H1 (cell line): ENCODE data around the gene ABHD6. TPM values are rescaled to one million over a fixed set of nuclear protein-coding genes. Genes with fewer than 3 reads are reported as not detected.

Experiments used
- CTCF ChIA-PET: fragments of 300-600 bp; sonication (Branson Sonifier 250); formaldehyde crosslinking; loops from one replicate; lab custom pipeline; 2021; ENCODE audit not compliant: partially characterized antibody; lab: Charles Lee
- POLR2A ChIA-PET: fragments of 300-600 bp; sonication (Branson Sonifier 250); formaldehyde crosslinking; loops from one replicate; lab custom pipeline; 2021; ENCODE audit warnings: inconsistent platforms; ENCODE audit not compliant: partially characterized antibody; lab: Charles Lee
- DNase-seq, 2 experiments: peaks; one replicate each; pipeline versions ENCODE4 v3.0.0 to v3.0.0-alpha.2; 2010 to 2022; ENCODE audit warnings: low spot score in 2 of 2, low read depth in 1 of 2, mixed read lengths in 1 of 2
- FAIRE-seq: peaks from 2 replicates; lab custom pipeline; 2011; peaks lifted over from hg19 to GRCh38; lab: Jason Lieb, UNC
- H2AFZ ChIP-seq: 2 replicates; pipeline ENCODE4 v1.8.1; 2012; ENCODE audit warnings: low read length, inconsistent platforms
- H2AK5ac ChIP-seq: 2 replicates; pipeline ENCODE4 v1.6.1; 2013; ENCODE audit warnings: low read depth, low read length
- H2BK120ac ChIP-seq: replicated peaks from 2 replicates; pipeline ENCODE3; 2013; ENCODE audit warnings: low read depth, low read length, inconsistent platforms
- H2BK12ac ChIP-seq: 2 replicates; pipeline ENCODE4 v1.6.1; 2013; ENCODE audit warnings: low read depth, low read length
- H2BK15ac ChIP-seq: 2 replicates; pipeline ENCODE4 v1.6.1; 2013; ENCODE audit warnings: low read length
- H2BK20ac ChIP-seq: 2 replicates; pipeline ENCODE4 v1.6.1; 2013; ENCODE audit warnings: low read length
- H2BK5ac ChIP-seq: 2 replicates; pipeline ENCODE4 v1.6.1; 2013; ENCODE audit warnings: low read depth, low read length
- H3K14ac ChIP-seq: 2 replicates; pipeline ENCODE4 v1.6.1; 2013; ENCODE audit warnings: inconsistent platforms; ENCODE audit not compliant: insufficient read length
- H3K18ac ChIP-seq: 2 replicates; pipeline ENCODE4 v1.6.1; 2013; ENCODE audit warnings: low read length; ENCODE audit errors: extremely low read depth
- H3K23ac ChIP-seq: 2 replicates; pipeline ENCODE4 v1.6.1; 2013; ENCODE audit warnings: inconsistent platforms; ENCODE audit not compliant: insufficient read length
- H3K23me2 ChIP-seq: 2 replicates; pipeline ENCODE4 v1.6.1; 2013; ENCODE audit warnings: low read depth, low read length
- H3K27ac ChIP-seq: 2 replicates; pipeline ENCODE4 v1.6.1; 2011; ENCODE audit warnings: low read depth, low read length, inconsistent platforms
- H3K27me3 ChIP-seq, 4 experiments: replicated peaks in 1 of 4; 1 replicate in 1 of 4; 2 replicates in 3 of 4; pipeline versions ENCODE4 v1.6.1 to v1.8.1; 2011 to 2013; ENCODE audit warnings: low read length in 3 of 4, mild to moderate bottlenecking in 3 of 4, inconsistent platforms in 2 of 4, mixed read lengths in 2 of 4, moderate library complexity in 1 of 4; ENCODE audit not compliant: control insufficient read depth in 3 of 4, insufficient read depth in 3 of 4; ENCODE audit errors: extremely low read depth in 1 of 4
- H3K36me3 ChIP-seq, 4 experiments: 2 replicates each; pipeline versions ENCODE4 v1.6.1 to v1.8.1; 2011 to 2013; ENCODE audit warnings: mild to moderate bottlenecking in 4 of 4, low read length in 3 of 4, moderate library complexity in 2 of 4, control low read depth in 1 of 4, inconsistent platforms in 1 of 4; ENCODE audit not compliant: insufficient read depth in 4 of 4, control insufficient read depth in 2 of 4
- H3K4ac ChIP-seq: replicated peaks from 2 replicates; pipeline ENCODE3; 2013; ENCODE audit warnings: low read length, low read depth, mixed read lengths, inconsistent platforms; ENCODE audit not compliant: insufficient read length
- H3K4me1 ChIP-seq, 4 experiments: replicated peaks in 1 of 4; 1 replicate in 1 of 4; 2 replicates in 3 of 4; pipeline versions ENCODE4 v1.6.1 to v1.8.1; 2011 to 2013; ENCODE audit warnings: low read length in 3 of 4, inconsistent platforms in 2 of 4, mixed read lengths in 1 of 4; ENCODE audit not compliant: insufficient read depth in 4 of 4, control insufficient read depth in 3 of 4
- H3K4me2 ChIP-seq, 2 experiments: 2 replicates each; pipeline versions ENCODE4 v1.6.1 to v1.8.1; 2011 to 2013; ENCODE audit warnings: low read depth in 2 of 2, low read length in 2 of 2, control low read depth in 1 of 2, inconsistent platforms in 1 of 2, mild to moderate bottlenecking in 1 of 2; ENCODE audit not compliant: insufficient read depth in 1 of 2
- H3K4me3 ChIP-seq, 4 experiments: fragments of 200-600, 300-600 bp in 1 of 4; sonication (generic), shearing (Covaris generic), sonication (Bioruptor Twin) in 1 of 4; 2 replicates each; pipeline versions ENCODE4 v1.5.1 to v1.8.1; 2011 to 2016; ENCODE audit warnings: low read length in 4 of 4, low read depth in 3 of 4, control low read depth in 2 of 4, inconsistent platforms in 2 of 4, mild to moderate bottlenecking in 2 of 4, mixed read lengths in 1 of 4, moderate library complexity in 1 of 4; ENCODE audit not compliant: insufficient read depth in 2 of 4; ENCODE audit errors: extremely low read depth in 1 of 4
- H3K56ac ChIP-seq: replicated peaks from 2 replicates; pipeline ENCODE3; 2013; ENCODE audit warnings: low read depth, mild to moderate bottlenecking, mixed read lengths, low read length, inconsistent platforms; ENCODE audit not compliant: insufficient read length
- H3K79me1 ChIP-seq: 2 replicates; pipeline ENCODE4 v1.6.1; 2013; ENCODE audit warnings: low read depth, low read length, control low read depth
- H3K79me2 ChIP-seq, 2 experiments: 2 replicates each; pipeline versions ENCODE4 v1.6.1 to v1.8.1; 2012 to 2013; ENCODE audit warnings: low read length in 2 of 2, mild to moderate bottlenecking in 2 of 2, inconsistent platforms in 1 of 2; ENCODE audit not compliant: insufficient read depth in 2 of 2, control insufficient read depth in 1 of 2
- H3K9ac ChIP-seq, 4 experiments: replicated peaks in 1 of 4; 1 replicate in 1 of 4; 2 replicates in 3 of 4; pipeline versions ENCODE4 v1.6.1 to v1.8.1; 2011 to 2013; ENCODE audit warnings: low read depth in 3 of 4, low read length in 3 of 4, control low read depth in 2 of 4, mild to moderate bottlenecking in 2 of 4, moderate library complexity in 2 of 4, inconsistent platforms in 1 of 4; ENCODE audit errors: extremely low read depth in 1 of 4
- H3K9me3 ChIP-seq, 2 experiments: 2 replicates each; pipeline versions ENCODE4 v1.6.1 to v1.8.1; 2012 to 2013; ENCODE audit warnings: mild to moderate bottlenecking in 2 of 2, moderate library complexity in 2 of 2, control low read depth in 1 of 2, inconsistent platforms in 1 of 2, low read depth in 1 of 2, low read length in 1 of 2, mixed read lengths in 1 of 2; ENCODE audit not compliant: insufficient read depth in 2 of 2
- H4K20me1 ChIP-seq, 2 experiments: replicated peaks in 1 of 2; 2 replicates each; pipeline versions ENCODE3 to v1.8.1; 2011 to 2013; ENCODE audit warnings: inconsistent platforms in 2 of 2, low read length in 2 of 2, mild to moderate bottlenecking in 1 of 2; ENCODE audit not compliant: insufficient read depth in 2 of 2, control insufficient read depth in 1 of 2
- H4K5ac ChIP-seq: 2 replicates; pipeline ENCODE4 v1.6.1; 2013; ENCODE audit warnings: low read length, low read depth, mixed read lengths, inconsistent platforms; ENCODE audit not compliant: insufficient read length
- H4K8ac ChIP-seq: 2 replicates; pipeline ENCODE4 v1.8.0; 2013; ENCODE audit warnings: mild to moderate bottlenecking, moderate library complexity, low read length, inconsistent platforms; ENCODE audit not compliant: insufficient read depth; ENCODE audit errors: extremely low read depth
- H4K91ac ChIP-seq: replicated peaks from 2 replicates; pipeline ENCODE3; 2013; ENCODE audit warnings: low read length, mixed read lengths, inconsistent platforms; ENCODE audit not compliant: insufficient read length
- CREB1 ChIP-seq: IDR thresholded peaks from 2 replicates; pipeline ENCODE4 v1.6.1; 2012; ENCODE audit warnings: inconsistent platforms
- CTBP2 ChIP-seq: IDR thresholded peaks from 2 replicates; pipeline ENCODE4 v1.7.0; 2011; ENCODE audit warnings: borderline replicate concordance, mild to moderate bottlenecking, moderate library complexity, mixed read lengths, low read length; ENCODE audit not compliant: insufficient read depth, insufficient read length
- RAD21 ChIP-seq, 2 experiments: IDR thresholded peaks in 1 of 2; conservative IDR thresholded peaks in 1 of 2; 2 replicates each; pipeline ENCODE4 v1.6.1; 2011; ENCODE audit warnings: low read depth in 2 of 2, low read length in 2 of 2, improper control_type of control experiment in 1 of 2, inconsistent platforms in 1 of 2, mild to moderate bottlenecking in 1 of 2, moderate library complexity in 1 of 2
- RNF2 ChIP-seq: fragments of 200-900, 300-1000 bp; sonication (generic); IDR thresholded peaks from 2 replicates; pipeline ENCODE4 v1.7.1; 2016; ENCODE audit warnings: borderline replicate concordance, low read depth, mild to moderate bottlenecking, antibody characterized with exemption, low read length; ENCODE audit not compliant: poor library complexity, severe bottlenecking; ENCODE audit errors: missing control alignments
- SRF ChIP-seq: IDR thresholded peaks from 2 replicates; pipeline ENCODE4 v1.6.1; 2011; ENCODE audit warnings: mild to moderate bottlenecking, low read depth, low read length, moderate library complexity
- SUZ12 ChIP-seq: fragments of 200-600 bp; sonication (generic); IDR thresholded peaks from 2 replicates; pipeline ENCODE4 v1.6.1; 2012; ENCODE audit warnings: mild to moderate bottlenecking, inconsistent platforms, low read length, moderate library complexity, mixed read lengths
- WGBS, 2 experiments: shearing (Covaris generic) in 1 of 2; methylation state at CpG; one replicate each; pipeline versions ENCODE4 v1.1.6 to v1.1.7; 2013 to 2015; ENCODE audit warnings: low lambda C conversion rate in 2 of 2, mixed read lengths in 2 of 2, inconsistent platforms in 1 of 2, low coverage in 1 of 2, missing lambda C conversion rate in 1 of 2; ENCODE audit not compliant: insufficient replicate concordance in 2 of 2, insufficient coverage in 1 of 2, insufficient read length in 1 of 2; ENCODE audit errors: extremely low coverage in 1 of 2, missing lambda C conversion rate in 1 of 2; 5-methylcytosine and 5-hydroxymethylcytosine counted together
- polyA plus RNA-seq, 7 experiments: library from polyadenylated mRNA; depleted of rRNA in 3 of 7; stranded (reverse) in 5 of 7; unstranded in 2 of 7; fragments of >200 nt in 5 of 7; fragments of 200-250 nt in 2 of 7; gene quantifications; 1 replicate in 5 of 7; 2 replicates in 1 of 7; 4 replicates in 1 of 7; pipeline versions ENCODE4 v1.2.1 to v1.2.3, GENCODE V29; 2011 to 2013; ENCODE audit warnings: missing spikeins in 2 of 7, mixed read lengths in 2 of 7
- total RNA-seq: library from RNA; stranded (reverse); fragmentation: NEBNext Ultra II Directional; extraction: Animal tissue kit (Norgen Biotek cat#: 25700); gene quantifications from 2 replicates; pipeline ENCODE4 v1.2.1, GENCODE V29; 2021
- TF ChIP-seq, protein P1 (sequence below), 3 experiments: IDR thresholded peaks; 1 replicate in 2 of 3; 2 replicates in 1 of 3; pipeline versions ENCODE4 v1.5.1 to v1.6.1; 2011; ENCODE audit warnings: low read length in 3 of 3, mild to moderate bottlenecking in 3 of 3, inconsistent platforms in 2 of 3, low read depth in 1 of 3, moderate library complexity in 1 of 3; ENCODE audit not compliant: insufficient read depth in 1 of 3; ENCODE audit errors: control extremely low read depth in 1 of 3

ABHD6 gene
- total and polyA plus RNA-seq, 2 of the 8 experiments (the other 6 are each of a cell fraction or from before 2014, with no cell fraction given): 5.9 to 6.6 TPM

DNA sequence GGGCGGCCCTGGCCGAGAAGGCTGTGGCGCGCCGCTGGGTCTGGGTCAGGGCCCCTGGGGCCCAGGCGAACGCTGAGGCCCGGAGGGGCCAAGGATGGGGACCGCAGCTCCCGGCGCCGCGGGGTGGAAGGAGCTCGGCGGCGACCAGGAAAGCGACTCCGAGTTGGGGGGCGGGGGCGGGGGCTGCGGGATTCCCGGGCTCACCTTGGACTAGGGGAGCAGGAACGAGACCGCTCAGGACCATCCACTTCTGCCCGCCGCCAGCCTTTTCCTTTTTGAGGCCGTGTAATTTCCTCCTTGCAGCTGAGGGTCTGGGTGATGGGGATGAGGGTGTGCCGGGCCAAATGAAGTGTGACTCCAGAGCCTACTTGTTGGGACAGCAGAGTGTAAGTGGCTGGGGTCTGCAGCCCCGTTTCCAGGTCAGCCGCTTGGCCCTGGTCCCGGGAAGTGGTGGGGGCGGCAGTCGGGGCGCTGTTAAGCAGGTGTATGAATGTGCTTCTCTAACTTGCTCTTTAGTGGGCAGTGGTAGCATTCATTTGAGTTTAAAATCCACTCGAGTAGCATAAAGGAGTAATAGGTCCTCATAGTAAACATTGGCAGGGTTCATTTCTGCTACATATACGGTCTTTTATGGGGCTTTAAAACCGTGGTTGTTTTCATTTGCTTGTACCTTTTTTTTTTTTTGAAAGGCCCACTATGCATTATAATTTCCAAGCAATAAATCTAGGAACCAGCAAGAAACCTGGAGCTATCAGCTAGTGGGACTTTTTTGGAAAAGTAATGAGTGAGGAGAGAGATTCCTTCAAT lies 95.8 kb downstream of the ABHD6 start:
- H3K4ac ChIP-seq: no peak overlapping the region
- POLR2A ChIA-PET: interaction anchor here (1.1 to 1.5 kb wide), 4 partner anchors 11 to 101 kb away, joined by 3 to 7 read pairs (median 4); no protein-coding TSS in a partner anchor
- peak overlapping the region; percentile 49 to 65 (median 58) for H3K4me3 ChIP-seq
- 0 out of 7 replicates have a peak, but pooled peaks cover 0 to 4% (median 0%) of the 10 kb centered on the region in 4 experiments for H3K4me1 ChIP-seq
- no peaks in the 10 kb centered on the region for H3K79me2 ChIP-seq
- no peak overlapping the region for H3K27ac ChIP-seq
- FAIRE-seq (no peak), DNase-seq (peak in 1 of 2 experiments; percentile 58)
- H3K9me3 ChIP-seq: no peaks in the 10 kb centered on the region
- CTCF ChIA-PET: interaction anchor here (1.0 to 3.9 kb wide), 9 partner anchors 8 to 82 kb away, joined by 3 to 15 read pairs (median 5); partner anchors contain the start of genes HTD2 and RPP14
- H2BK5ac ChIP-seq: no peak overlapping the region
- no peak overlapping the region for H2BK15ac ChIP-seq
- peak overlapping the region; percentile 64 to 94 for H3K4me2 ChIP-seq
- H2BK12ac ChIP-seq: no peak overlapping the region
- H4K91ac ChIP-seq: no peak overlapping the region
- peaks cover 0 to 16% (median 8%) of the 10 kb centered on the region in 4 experiments; a peak in 5 of 7 replicates for H3K27me3 ChIP-seq
- peak overlapping the region; percentile 62; the same call in 1 of the 2 replicates for H2AFZ ChIP-seq
- H4K8ac ChIP-seq: no peak overlapping the region; the same call in 1 of the 2 replicates
- H2BK120ac ChIP-seq: no peak overlapping the region
- H3K23ac ChIP-seq: no peak overlapping the region
- no peak overlapping the region for H4K5ac ChIP-seq
- no peaks in the 10 kb centered on the region for H3K36me3 ChIP-seq
- WGBS, 2 experiments: 4% methylated on average over 13 of the region's 37 CpGs; no CpG with 5 or more reads in 1 of the 2 experiments
- H3K14ac ChIP-seq: no peak overlapping the region
- no peak overlapping the region for H2AK5ac ChIP-seq
- H3K9ac ChIP-seq: no peak overlapping the region
- no peak overlapping the region for H3K56ac ChIP-seq
- H3K23me2 ChIP-seq: peaks cover 7% of the 10 kb centered on the region; the same call in 1 of the 2 replicates
- H3K79me1 ChIP-seq: no peaks in the 10 kb centered on the region
- no peaks in the 10 kb centered on the region for H4K20me1 ChIP-seq
- H2BK20ac ChIP-seq: no peak overlapping the region
- no peak overlapping the region for H3K18ac ChIP-seq
- no peak for TF ChIP-seq SRF
- TF ChIP-seq, protein P1, sequence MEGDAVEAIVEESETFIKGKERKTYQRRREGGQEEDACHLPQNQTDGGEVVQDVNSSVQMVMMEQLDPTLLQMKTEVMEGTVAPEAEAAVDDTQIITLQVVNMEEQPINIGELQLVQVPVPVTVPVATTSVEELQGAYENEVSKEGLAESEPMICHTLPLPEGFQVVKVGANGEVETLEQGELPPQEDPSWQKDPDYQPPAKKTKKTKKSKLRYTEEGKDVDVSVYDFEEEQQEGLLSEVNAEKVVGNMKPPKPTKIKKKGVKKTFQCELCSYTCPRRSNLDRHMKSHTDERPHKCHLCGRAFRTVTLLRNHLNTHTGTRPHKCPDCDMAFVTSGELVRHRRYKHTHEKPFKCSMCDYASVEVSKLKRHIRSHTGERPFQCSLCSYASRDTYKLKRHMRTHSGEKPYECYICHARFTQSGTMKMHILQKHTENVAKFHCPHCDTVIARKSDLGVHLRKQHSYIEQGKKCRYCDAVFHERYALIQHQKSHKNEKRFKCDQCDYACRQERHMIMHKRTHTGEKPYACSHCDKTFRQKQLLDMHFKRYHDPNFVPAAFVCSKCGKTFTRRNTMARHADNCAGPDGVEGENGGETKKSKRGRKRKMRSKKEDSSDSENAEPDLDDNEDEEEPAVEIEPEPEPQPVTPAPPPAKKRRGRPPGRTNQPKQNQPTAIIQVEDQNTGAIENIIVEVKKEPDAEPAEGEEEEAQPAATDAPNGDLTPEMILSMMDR (IDR thresholded peaks at IDR 0.05; ENCODE audit: control extremely low read depth in 1 of 3, insufficient read depth in 1 of 3, low read depth in 1 of 3, low read length in 3 of 3): no peak
- no peak for TF ChIP-seq CTBP2
- TF ChIP-seq RAD21 (IDR thresholded peaks at IDR 0.05 in 1 of 2, conservative IDR thresholded peaks at IDR 0.05 in 1 of 2; ENCODE audit: low read depth in 2 of 2, low read length in 2 of 2): peak in 1 of 2 experiments; percentile 1; a peak in 1 of 4 replicates
- TF ChIP-seq CREB1: no peak
- TF ChIP-seq RNF2: no peak
- peak; percentile 12; the same call in 1 of the 2 replicates for TF ChIP-seq SUZ12
